ENCODE results near the gene ITGAV.

Gene ITGAV

DNA sequence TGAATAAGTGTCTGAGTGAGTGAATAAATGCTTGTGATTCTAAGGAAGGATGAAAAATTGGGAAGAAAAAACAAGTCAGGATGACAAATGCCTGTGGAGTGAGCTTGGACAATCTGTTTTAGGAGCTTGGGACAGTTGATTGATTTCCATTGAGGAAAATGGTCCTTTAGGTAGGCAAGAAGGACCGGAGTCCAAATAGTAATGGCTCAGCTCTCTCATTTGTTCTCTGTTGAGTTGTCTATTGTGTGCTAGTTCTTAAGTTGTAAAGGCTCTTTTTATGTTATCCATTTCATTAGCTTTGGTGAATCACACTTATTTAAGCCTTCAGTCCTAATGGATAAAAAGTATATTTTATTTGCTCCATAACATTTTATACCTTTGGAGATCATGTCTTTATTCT lies 135.9 kb downstream of the ITGAV start:
- DNase-seq, result no peak

GRCh38 chr2:186726938-186727337 lies 137.1 kb downstream of the ITGAV start:
- no peak for DNase-seq

GRCh38 chr2:186728631-186729030 lies 138.8 kb downstream of the ITGAV start:
- no peak for DNase-seq
